ENCODE data around the gene SERPINB1.

The SERPINB1 gene

GRCh38 chr6:2782356-2782708, 59.3 kb downstream of the SERPINB1 start:
- ChIA-PET CTCF (interaction anchor here (1.0 to 5.0 kb wide), 6 partner anchors 9 to 64 kb away, joined by 3 to 29 read pairs (median 4); no protein-coding TSS in a partner anchor), POLR2A (no interaction called here)
- DNase-seq (ENCODE audit: extremely low spot score) = no peak
- TF ChIP-seq, protein P1, sequence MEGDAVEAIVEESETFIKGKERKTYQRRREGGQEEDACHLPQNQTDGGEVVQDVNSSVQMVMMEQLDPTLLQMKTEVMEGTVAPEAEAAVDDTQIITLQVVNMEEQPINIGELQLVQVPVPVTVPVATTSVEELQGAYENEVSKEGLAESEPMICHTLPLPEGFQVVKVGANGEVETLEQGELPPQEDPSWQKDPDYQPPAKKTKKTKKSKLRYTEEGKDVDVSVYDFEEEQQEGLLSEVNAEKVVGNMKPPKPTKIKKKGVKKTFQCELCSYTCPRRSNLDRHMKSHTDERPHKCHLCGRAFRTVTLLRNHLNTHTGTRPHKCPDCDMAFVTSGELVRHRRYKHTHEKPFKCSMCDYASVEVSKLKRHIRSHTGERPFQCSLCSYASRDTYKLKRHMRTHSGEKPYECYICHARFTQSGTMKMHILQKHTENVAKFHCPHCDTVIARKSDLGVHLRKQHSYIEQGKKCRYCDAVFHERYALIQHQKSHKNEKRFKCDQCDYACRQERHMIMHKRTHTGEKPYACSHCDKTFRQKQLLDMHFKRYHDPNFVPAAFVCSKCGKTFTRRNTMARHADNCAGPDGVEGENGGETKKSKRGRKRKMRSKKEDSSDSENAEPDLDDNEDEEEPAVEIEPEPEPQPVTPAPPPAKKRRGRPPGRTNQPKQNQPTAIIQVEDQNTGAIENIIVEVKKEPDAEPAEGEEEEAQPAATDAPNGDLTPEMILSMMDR (IDR thresholded peaks at IDR 0.05; ENCODE audit: control extremely low read depth, extremely low read depth, low read depth, missing control alignments) = no peak
